Kidney (tissue), 14 donors: ENCODE data around the gene SYPL1. TPM values are rescaled to one million over a fixed set of nuclear protein-coding genes. Genes with fewer than 3 reads are reported as not detected.

ENCODE experiments used
- DNase-seq, 5 donors: peaks; one replicate each; pipeline ENCODE4 v3.0.0-alpha.2; 2013 to 2020
- FAIRE-seq: peaks from 2 replicates; lab custom pipeline; 2012; peaks lifted over from hg19 to GRCh38; lab: Jason Lieb, UNC
- H3K27ac ChIP-seq, 2 donors: one replicate each; pipeline ENCODE4 v1.7.0; 2013; ENCODE audit warnings: low read depth in 2 of 2, low read length in 2 of 2, inconsistent platforms in 1 of 2
- H3K27me3 ChIP-seq: one replicate; pipeline ENCODE4 v1.7.1; 2013; ENCODE audit warnings: low read length, inconsistent platforms; ENCODE audit not compliant: control insufficient read depth, insufficient read depth
- H3K36me3 ChIP-seq, 3 donors: one replicate each; pipeline versions ENCODE4 v1.7.0 to v1.7.1; 2013; ENCODE audit warnings: low read length in 3 of 3, control low read depth in 1 of 3, inconsistent platforms in 1 of 3; ENCODE audit not compliant: insufficient read depth in 3 of 3, control insufficient read depth in 2 of 3
- H3K4me1 ChIP-seq, 3 donors: one replicate each; pipeline versions ENCODE4 v1.7.0 to v1.7.1; 2013; ENCODE audit warnings: low read length in 3 of 3, inconsistent platforms in 1 of 3, low read depth in 1 of 3; ENCODE audit not compliant: control insufficient read depth in 2 of 3, insufficient read depth in 2 of 3
- H3K4me3 ChIP-seq, 3 donors: one replicate each; pipeline versions ENCODE4 v1.7.0 to v1.8.1; 2013; ENCODE audit warnings: low read length in 3 of 3, control low read depth in 1 of 3, inconsistent platforms in 1 of 3
- H3K9ac ChIP-seq, 3 donors: one replicate each; pipeline versions ENCODE4 v1.7.0 to v1.7.1; 2013; ENCODE audit warnings: low read length in 3 of 3, control low read depth in 1 of 3, inconsistent platforms in 1 of 3
- H3K9me3 ChIP-seq, 3 donors: one replicate each; pipeline versions ENCODE4 v1.7.0 to v1.7.1; 2013; ENCODE audit warnings: low read length in 3 of 3, control low read depth in 1 of 3, inconsistent platforms in 1 of 3; ENCODE audit not compliant: control insufficient read depth in 2 of 3, insufficient read depth in 1 of 3
- intact Hi-C: fragments of 100-400 bp; cut with DNase I; formaldehyde crosslinking; loops from one replicate; pipeline ENCODE4 v1.11.1; 2022
- polyA plus RNA-seq: library from polyadenylated mRNA; stranded (reverse); fragments of 350-450 nt; fragmentation: Illumina TruSeq; extraction: RNeasy Lipid Tissue Mini Kit (QIAGEN cat#74804); gene quantifications from one replicate; pipeline ENCODE4 v1.2.3, GENCODE V29; 2014; ENCODE audit warnings: low read depth, low replicate concordance; ENCODE audit not compliant: insufficient read depth
- total RNA-seq: library from RNA; stranded (reverse); fragmentation: NEBNext Ultra II Directional; extraction: Animal tissue kit (Norgen Biotek cat#: 25700); gene quantifications from one replicate; pipeline ENCODE4 v1.2.1, GENCODE V29; 2021
- TF ChIP-seq, protein P1 (sequence below): IDR thresholded peaks from 3 replicates; pipeline ENCODE4 v1.5.1; 2012; ENCODE audit warnings: mild to moderate bottlenecking, moderate library complexity, borderline replicate concordance; ENCODE audit not compliant: insufficient read depth; ENCODE audit errors: extremely low read depth
- donor health status: control.
- donor health status: control.
- donor health status: control.
- donor health status: control.
- donor health status: control.
- donor health status: DM: yes; HTN: yes; CAD: no.
- donor health status: Normal renal cell carcinoma (clear cell type).

SYPL1 gene
- total and polyA plus RNA-seq, 2 donors from 2014 or later = 90.8 to 111 TPM

DNA sequence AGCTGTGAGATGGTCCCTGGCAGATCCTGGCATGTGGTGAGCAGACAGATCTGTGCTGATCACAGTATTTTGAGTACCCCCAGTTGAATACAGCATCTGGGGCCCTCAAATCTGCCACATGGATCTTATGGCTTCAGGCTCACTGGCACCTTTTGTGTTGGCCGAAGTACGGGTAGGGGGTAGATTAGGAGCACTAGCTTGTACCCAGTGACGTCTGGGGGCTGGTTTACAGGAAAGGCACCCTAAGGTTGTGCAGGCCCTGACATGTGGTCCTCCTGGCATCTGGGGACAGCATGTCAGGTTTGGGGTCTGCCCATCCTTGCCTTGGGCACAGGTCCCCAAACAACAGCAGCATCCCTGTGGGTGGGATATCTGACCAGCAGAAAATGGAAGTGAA lies 53.2 kb downstream of the SYPL1 start:
- H3K4me3 ChIP-seq = no peak overlapping the region
- FAIRE-seq (no peak), DNase-seq (peak in 1 of 5 donors; percentile 49)
- peak overlapping the region in 1 of 2 donors; percentile 20 for H3K27ac ChIP-seq
- intact Hi-C loops = loop anchor here (5.0 kb wide), 1 partner anchor 93 kb away; no protein-coding TSS in a partner anchor
- no peaks in the 10 kb centered on the region for H3K27me3 ChIP-seq
- TF ChIP-seq, protein P1, sequence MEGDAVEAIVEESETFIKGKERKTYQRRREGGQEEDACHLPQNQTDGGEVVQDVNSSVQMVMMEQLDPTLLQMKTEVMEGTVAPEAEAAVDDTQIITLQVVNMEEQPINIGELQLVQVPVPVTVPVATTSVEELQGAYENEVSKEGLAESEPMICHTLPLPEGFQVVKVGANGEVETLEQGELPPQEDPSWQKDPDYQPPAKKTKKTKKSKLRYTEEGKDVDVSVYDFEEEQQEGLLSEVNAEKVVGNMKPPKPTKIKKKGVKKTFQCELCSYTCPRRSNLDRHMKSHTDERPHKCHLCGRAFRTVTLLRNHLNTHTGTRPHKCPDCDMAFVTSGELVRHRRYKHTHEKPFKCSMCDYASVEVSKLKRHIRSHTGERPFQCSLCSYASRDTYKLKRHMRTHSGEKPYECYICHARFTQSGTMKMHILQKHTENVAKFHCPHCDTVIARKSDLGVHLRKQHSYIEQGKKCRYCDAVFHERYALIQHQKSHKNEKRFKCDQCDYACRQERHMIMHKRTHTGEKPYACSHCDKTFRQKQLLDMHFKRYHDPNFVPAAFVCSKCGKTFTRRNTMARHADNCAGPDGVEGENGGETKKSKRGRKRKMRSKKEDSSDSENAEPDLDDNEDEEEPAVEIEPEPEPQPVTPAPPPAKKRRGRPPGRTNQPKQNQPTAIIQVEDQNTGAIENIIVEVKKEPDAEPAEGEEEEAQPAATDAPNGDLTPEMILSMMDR = no peak
- peaks cover 2 to 21% (median 6%) of the 10 kb centered on the region in 3 donors for H3K4me1 ChIP-seq
- no peaks in the 10 kb centered on the region for H3K36me3 ChIP-seq
- peak overlapping the region in 1 of 3 donors; percentile 15 for H3K9ac ChIP-seq
- H3K9me3 ChIP-seq = no peaks in the 10 kb centered on the region

DNA sequence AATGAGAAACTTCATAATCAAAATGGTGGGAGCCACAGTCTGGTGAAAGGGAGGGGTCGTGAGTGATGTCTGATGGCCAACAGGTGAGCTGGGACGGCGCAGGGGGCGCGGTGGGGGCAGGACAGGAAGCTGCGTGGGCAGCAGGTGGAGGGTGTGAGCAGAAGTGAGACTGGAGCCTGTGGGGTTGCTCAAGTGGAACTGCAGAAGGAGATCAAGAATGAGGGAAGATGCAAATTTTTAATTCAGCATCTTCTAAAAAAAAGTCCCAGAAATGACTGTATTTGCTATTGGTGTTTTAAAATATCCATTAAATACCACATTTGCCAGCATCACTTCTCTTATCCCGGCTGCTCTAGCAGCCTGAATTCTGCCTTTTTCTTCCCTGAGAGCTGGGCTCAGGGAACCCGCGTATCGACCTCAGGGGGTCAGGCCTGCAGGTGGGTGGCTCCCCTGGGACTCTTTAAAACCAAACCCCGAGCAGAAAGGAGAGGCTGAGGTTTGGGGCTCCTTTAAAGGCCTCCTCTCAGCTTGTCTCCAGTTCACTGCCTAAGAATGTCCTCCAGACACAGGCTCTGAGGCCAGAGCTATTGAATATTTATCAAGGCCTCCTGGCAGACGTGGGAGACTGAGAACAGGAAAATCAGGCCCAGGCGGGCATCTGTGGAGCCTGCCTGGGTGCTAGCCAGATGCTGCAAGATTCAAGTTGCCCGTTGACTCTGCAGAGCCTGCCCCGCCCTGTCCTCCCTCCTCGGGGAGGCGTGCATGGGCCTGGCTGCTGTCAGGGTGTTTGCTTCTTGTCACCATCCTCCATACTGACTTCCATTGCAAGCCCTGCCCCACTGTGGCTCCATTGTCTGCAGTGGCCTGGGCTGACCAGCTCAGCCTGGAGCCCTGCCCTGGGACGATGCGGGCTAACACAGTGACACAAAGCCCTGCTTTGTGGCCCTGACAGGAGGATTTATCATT lies 53.9 kb downstream of the SYPL1 start:
- peak overlapping the region in 1 of 2 donors; percentile 20 for H3K27ac ChIP-seq
- no peaks in the 10 kb centered on the region for H3K9me3 ChIP-seq
- H3K4me1 ChIP-seq = peaks cover 2 to 20% (median 6%) of the 10 kb centered on the region in 3 donors
- TF ChIP-seq, protein P1 = no peak
- FAIRE-seq = no peak
- no peak overlapping the region for H3K4me3 ChIP-seq
- no peaks in the 10 kb centered on the region for H3K36me3 ChIP-seq
- no peaks in the 10 kb centered on the region for H3K27me3 ChIP-seq
- peak overlapping the region in 1 of 3 donors; percentile 15 for H3K9ac ChIP-seq
- DNase-seq = peak; percentile 76 to 92 (median 81)
- intact Hi-C loops = loop anchor here (5.0 kb wide), 1 partner anchor 94 kb away; no protein-coding TSS in a partner anchor

DNA sequence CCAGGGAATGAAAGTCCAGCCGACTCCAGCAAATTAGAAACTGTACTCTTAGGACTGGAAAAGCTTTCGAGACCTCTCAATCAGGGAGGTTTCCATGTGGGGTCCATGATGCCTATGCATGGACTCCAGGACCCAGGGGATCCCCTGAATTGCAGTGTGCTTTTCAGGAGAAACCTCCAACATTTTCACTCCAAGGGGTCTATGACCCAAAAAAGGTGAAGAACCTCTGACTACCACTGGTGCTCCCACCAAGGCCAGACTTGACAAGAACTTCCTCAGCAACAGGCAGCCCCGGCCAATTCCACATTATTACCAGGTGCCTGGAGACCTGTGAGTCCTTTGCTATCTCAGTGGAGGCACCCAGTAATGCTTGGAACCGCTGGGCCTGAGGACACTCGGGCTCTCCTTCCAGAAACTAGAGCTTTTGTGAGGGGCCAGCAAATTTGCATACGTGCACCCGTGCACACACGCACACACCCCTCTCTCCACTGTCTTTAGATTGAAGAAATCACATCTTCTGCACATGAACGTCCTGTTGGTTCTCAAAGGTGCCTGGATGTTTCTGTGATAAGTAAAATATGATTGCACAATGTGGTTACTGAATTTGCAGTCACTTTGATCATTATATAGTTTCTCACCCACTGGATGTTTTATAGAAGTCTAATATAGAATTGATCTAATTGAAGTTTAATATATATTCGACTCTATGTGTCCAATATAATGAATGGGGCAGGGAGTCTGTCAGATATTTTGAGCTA lies 54.7 kb downstream of the SYPL1 start:
- Histone ChIP-seq H3K4me3 (no peak overlapping the region), H3K9me3 (no peaks in the 10 kb centered on the region), H3K36me3 (no peaks in the 10 kb centered on the region), H3K4me1 (peaks cover 2 to 20% (median 6%) of the 10 kb centered on the region in 3 donors), H3K27ac (no peak overlapping the region), H3K9ac (no peak overlapping the region), H3K27me3 (no peaks in the 10 kb centered on the region)
- FAIRE-seq (no peak), DNase-seq (no peak)
- TF ChIP-seq, protein P1 = no peak
- intact Hi-C loops = loop anchor here (5.0 kb wide), 1 partner anchor 95 kb away; no protein-coding TSS in a partner anchor
